SJCRH30 (cell line): ENCODE data around the gene GPHN. TPM values are rescaled to one million over a fixed set of nuclear protein-coding genes. Genes with fewer than 3 reads are reported as not detected.

Source experiments
- DNase-seq, 2 experiments: peaks; one replicate each; pipeline ENCODE4 v3.0.0-alpha.2; 2015 to 2020
- H3K27ac ChIP-seq: fragments of 250-450 bp; sonication (Bioruptor Pico); 2 replicates; pipeline ENCODE4 v1.5.1; 2020; ENCODE audit warnings: mild to moderate bottlenecking, moderate library complexity
- H3K27me3 ChIP-seq: fragments of 250-450 bp; sonication (Bioruptor Pico); 2 replicates; pipeline ENCODE4 v1.5.1; 2020; ENCODE audit warnings: mild to moderate bottlenecking, moderate library complexity
- H3K36me3 ChIP-seq: fragments of 250-450 bp; sonication (Bioruptor Pico); 2 replicates; pipeline ENCODE4 v1.5.1; 2020; ENCODE audit warnings: mild to moderate bottlenecking, moderate library complexity
- H3K4me1 ChIP-seq: fragments of 250-450 bp; sonication (Bioruptor Pico); 2 replicates; pipeline ENCODE4 v1.5.1; 2020; ENCODE audit warnings: mild to moderate bottlenecking, moderate library complexity
- H3K4me3 ChIP-seq: fragments of 250-450 bp; sonication (Bioruptor Pico); 2 replicates; pipeline ENCODE4 v1.5.1; 2020; ENCODE audit warnings: mild to moderate bottlenecking, moderate library complexity
- H3K9me3 ChIP-seq: fragments of 250-450 bp; sonication (Bioruptor Pico); replicated peaks from 2 replicates; pipeline ENCODE4 v1.5.1; 2020; ENCODE audit warnings: mild to moderate bottlenecking, moderate library complexity
- total RNA-seq: library from RNA; depleted of rRNA; stranded (reverse); fragments of >200 nt; shearing (Covaris generic); gene quantifications from 2 replicates; pipeline ENCODE4 v1.2.3, GENCODE V29; 2014

Gene GPHN
- total RNA-seq, 1 experiment from 2014 or later = 29.6 TPM

DNA sequence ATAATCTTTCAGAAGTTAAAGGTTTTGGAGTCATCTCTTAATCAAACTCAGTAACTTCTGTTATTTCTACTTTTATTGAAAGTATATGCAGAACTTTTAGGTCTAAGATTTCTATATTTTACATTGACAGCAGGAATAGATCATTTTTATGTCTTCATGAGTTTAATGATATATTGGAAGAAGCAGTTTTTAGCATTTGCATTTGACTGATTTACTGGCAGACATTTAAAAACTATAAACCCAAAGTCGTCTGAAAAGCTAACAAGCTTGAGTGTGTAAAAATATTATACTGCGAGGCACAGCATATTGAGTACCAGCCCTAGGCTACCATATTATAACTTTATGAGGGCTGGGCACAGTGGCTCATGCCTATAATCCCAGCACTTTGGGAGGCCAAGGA, 467.3 kb downstream of the GPHN start:
- H3K27me3 ChIP-seq = no peaks in the 10 kb centered on the region
- no peak for DNase-seq
- H3K4me3 ChIP-seq = no peak overlapping the region
- no peaks in the 10 kb centered on the region; the same call in 1 of the 2 replicates for H3K9me3 ChIP-seq
- no peaks in the 10 kb centered on the region for H3K36me3 ChIP-seq
- no peak overlapping the region for H3K27ac ChIP-seq
- H3K4me1 ChIP-seq = no peaks in the 10 kb centered on the region

DNA sequence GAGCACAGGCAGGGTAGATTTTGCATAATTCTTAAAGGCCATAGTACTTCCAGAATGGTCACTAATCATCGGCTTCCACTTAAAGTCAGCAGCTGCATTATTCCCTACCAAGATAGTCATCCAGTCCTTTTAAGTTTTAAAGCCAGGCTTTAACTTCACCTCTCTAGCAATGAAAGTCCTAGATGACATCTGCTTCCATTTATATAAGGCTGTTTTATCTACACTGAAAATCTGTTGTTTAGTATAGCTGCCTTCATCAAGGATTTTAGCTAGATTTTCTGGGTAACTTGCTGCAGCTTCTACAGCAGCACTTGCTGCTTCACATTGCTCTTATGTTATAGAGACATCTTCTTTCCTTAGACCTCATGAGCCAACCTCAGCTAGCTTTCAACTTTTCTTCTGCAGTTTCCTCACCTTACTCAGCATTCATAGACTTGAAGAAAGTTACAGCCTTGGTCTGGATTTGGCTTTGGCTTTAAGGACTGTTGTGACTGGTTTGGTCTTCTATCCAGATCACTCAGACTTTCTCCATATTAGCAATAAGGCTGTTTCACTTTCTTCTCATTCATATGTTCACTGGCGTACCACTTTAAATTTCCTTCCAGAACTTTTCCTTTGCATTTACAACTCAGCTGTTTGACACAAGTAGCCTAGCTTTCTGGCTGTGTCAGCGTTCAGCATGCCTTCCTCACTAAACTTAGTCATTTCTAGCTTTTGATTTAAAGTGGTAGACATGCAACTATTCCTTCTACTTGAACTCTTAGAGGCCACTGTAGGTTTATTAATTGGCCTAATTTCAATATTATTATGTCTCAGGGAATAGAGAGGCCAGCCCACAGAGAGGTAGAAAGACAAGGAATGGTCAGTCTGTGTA, 471.4 kb downstream of the GPHN start:
- no peak for DNase-seq
- Histone ChIP-seq H3K27me3 (no peaks in the 10 kb centered on the region), H3K4me3 (no peak overlapping the region)

DNA sequence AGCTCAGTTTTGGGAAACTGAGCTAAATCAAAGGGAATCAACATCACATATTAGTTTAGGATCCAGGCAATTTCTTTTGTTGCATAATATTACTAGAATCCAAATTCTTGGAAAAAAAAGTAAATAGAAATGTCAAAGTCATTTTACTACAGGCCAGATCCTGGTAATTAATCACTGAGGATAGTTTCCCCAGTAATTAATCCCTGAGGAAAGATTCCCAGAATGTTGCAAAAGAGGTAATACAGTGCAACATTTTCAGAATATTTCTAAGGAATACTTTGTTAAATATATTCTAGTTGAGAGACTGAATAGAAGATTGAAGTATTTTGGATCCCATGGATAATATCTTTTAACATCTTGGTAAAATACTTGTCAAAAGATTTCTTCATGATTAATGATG, 474.3 kb downstream of the GPHN start:
- H3K4me3 ChIP-seq = no peak overlapping the region
- no peaks in the 10 kb centered on the region for H3K9me3 ChIP-seq
- H3K27ac ChIP-seq = no peak overlapping the region
- DNase-seq = no peak
- no peaks in the 10 kb centered on the region; the same call in 1 of the 2 replicates for H3K36me3 ChIP-seq
- no peaks in the 10 kb centered on the region for H3K4me1 ChIP-seq
- no peaks in the 10 kb centered on the region for H3K27me3 ChIP-seq

More for the DNA sequence above, 471.4 kb downstream of the GPHN start:
- Histone ChIP-seq H3K9me3 (no peaks in the 10 kb centered on the region), H3K36me3 (no peaks in the 10 kb centered on the region; the same call in 1 of the 2 replicates), H3K27ac (no peak overlapping the region), H3K4me1 (no peaks in the 10 kb centered on the region)

DNA sequence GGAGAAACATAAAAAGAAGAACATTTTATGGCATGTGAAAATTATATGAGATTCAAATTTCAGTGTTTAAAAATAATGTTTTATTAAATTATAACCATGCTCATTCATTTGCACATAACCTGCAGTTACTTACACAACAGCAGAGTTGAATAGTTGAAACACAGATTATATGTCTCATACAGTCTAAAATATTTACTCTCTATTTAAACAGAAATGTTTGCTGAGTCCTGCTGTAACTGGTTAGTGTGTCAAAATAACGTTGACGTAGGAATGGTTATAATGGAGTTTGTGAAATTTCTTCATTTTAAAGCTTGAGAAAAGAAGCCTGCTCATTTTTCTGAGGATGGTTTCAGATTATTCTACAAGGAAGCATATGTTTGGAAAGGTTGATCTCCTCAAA, 484.8 kb downstream of the GPHN start:
- H3K9me3 ChIP-seq = no peaks in the 10 kb centered on the region
- H3K27ac ChIP-seq = no peak overlapping the region
- no peak overlapping the region for H3K4me3 ChIP-seq
- H3K27me3 ChIP-seq = no peaks in the 10 kb centered on the region
- no peaks in the 10 kb centered on the region for H3K4me1 ChIP-seq
- DNase-seq = no peak
- H3K36me3 ChIP-seq = peaks cover 2% of the 10 kb centered on the region; the same call in 1 of the 2 replicates

DNA sequence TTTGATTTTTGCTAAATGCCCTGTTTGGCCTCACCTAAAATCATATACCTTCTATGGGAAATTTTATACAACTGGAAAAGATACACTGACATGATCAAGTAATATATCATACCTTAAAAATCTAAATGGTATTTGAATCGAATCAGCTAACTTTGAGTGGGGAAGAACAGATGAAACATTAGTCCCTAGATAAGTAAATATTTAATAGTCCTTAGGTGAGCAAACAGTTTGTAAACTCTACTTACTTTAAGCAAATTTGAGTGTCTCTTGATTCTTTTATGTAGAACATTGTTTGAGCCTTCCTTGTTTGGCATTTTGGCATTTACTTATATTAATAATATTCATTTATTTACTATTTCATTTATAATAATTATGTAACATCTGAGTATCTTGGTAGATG, 485.6 kb downstream of the GPHN start:
- H3K4me3 ChIP-seq = no peak overlapping the region
- peaks cover 2% of the 10 kb centered on the region; the same call in 1 of the 2 replicates for H3K36me3 ChIP-seq
- no peaks in the 10 kb centered on the region for H3K4me1 ChIP-seq
- H3K9me3 ChIP-seq = no peaks in the 10 kb centered on the region
- no peaks in the 10 kb centered on the region for H3K27me3 ChIP-seq
- no peak overlapping the region for H3K27ac ChIP-seq
- no peak for DNase-seq

DNA sequence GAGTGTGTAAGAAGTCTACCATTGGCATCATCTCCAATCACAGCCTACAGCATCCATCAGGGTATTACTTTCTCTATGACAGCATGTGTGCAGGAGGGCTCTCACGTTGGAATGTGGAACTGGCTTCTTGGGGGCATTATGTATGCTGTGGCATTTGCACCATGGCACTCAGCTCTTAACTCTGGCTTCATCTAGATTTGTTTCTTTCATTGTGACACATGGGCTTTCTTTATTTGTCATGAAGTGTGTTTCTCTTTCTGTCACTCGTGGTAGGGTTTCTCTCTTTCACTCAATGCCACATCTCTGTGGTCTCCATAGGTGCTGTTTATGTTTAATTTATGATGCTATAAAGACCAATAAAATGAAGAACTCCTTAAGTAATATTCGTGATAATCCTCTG, 490.1 kb downstream of the GPHN start:
- Histone ChIP-seq H3K36me3 (no peaks in the 10 kb centered on the region), H3K27ac (no peak overlapping the region), H3K4me1 (no peaks in the 10 kb centered on the region), H3K27me3 (no peaks in the 10 kb centered on the region), H3K4me3 (no peak overlapping the region), H3K9me3 (no peaks in the 10 kb centered on the region)
- no peak for DNase-seq

DNA sequence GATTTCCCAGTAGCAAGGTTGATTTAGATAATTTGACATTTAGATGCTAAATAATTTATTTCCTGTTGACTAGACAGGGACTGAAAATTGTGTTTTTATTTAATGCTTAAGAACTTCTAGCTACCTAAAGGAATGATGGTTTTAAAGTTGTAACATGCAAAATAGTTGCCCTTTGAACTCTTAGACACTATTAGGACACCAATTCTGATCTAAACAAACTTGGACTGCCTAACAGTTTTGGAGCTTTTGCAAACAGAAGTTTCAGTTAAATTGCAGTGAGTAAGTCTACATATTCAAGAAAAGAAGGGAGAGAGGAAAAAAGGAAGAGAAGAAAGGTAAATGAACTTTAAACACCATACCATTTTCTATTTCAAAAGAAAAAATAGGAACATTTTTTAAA, 492.0 kb downstream of the GPHN start:
- H3K9me3 ChIP-seq = no peaks in the 10 kb centered on the region
- DNase-seq = no peak
- H3K4me3 ChIP-seq = no peak overlapping the region
- no peaks in the 10 kb centered on the region for H3K36me3 ChIP-seq
- no peaks in the 10 kb centered on the region for H3K27me3 ChIP-seq
- no peak overlapping the region for H3K27ac ChIP-seq
- no peaks in the 10 kb centered on the region for H3K4me1 ChIP-seq

DNA sequence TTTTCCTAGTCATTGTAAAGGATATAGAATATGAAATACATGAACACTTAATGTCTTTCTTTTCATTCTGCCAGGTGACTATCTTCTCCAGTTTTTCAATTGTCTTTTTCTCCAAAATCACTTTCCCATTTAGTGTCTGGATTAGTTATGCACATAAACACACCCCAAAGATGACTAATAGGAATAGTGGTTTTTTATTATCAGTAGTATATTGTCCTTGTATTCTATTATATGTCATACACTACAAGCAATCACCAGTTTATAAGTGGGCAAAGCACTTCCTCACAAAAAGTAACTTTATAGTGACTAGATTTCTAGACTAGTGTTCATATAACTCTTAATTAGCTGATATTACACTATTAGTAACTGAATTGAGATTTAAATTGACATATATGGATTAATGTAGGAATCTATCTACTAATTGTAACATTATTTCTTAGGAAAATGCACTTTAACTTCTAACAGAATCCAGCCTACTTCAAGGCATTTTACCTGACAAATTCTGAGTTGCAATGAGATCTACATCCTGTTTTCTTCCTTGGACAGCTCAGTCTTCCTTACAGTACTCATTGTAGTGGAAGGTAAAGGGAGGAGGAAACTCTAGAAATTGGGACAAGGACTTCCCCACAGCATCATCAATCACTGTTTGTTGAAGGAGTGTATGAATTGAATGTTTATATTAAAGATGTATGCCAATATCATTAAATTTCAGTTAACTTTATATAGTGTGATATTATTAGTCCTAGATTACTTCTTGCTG, 495.2 kb downstream of the GPHN start:
- Histone ChIP-seq H3K27ac (no peak overlapping the region), H3K9me3 (no peaks in the 10 kb centered on the region), H3K4me3 (no peak overlapping the region), H3K4me1 (no peaks in the 10 kb centered on the region), H3K27me3 (no peaks in the 10 kb centered on the region), H3K36me3 (no peaks in the 10 kb centered on the region)
- DNase-seq = no peak

DNA sequence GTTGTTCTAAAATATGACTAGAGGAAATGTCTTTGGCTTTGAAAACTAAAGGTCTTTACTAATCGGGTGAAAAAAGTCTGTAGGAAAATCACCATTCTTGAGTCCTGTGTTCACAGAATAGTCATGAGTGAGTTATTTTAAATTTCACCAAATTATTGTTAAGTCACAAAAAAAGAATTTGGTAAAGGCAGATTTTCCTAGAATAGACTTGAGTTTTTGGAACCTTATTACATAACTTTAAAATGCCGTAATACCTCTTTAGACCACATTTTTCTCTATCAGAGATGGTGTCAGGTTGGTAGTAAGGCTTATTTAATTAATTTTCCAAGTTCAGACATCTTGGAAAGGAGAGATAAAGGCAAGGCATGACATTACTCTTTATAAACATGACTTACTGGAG, 496.6 kb downstream of the GPHN start:
- H3K4me3 ChIP-seq = no peak overlapping the region
- no peak for DNase-seq
- no peak overlapping the region for H3K27ac ChIP-seq
- no peaks in the 10 kb centered on the region for H3K4me1 ChIP-seq
- no peaks in the 10 kb centered on the region for H3K9me3 ChIP-seq
- no peaks in the 10 kb centered on the region for H3K27me3 ChIP-seq
- H3K36me3 ChIP-seq = no peaks in the 10 kb centered on the region

DNA sequence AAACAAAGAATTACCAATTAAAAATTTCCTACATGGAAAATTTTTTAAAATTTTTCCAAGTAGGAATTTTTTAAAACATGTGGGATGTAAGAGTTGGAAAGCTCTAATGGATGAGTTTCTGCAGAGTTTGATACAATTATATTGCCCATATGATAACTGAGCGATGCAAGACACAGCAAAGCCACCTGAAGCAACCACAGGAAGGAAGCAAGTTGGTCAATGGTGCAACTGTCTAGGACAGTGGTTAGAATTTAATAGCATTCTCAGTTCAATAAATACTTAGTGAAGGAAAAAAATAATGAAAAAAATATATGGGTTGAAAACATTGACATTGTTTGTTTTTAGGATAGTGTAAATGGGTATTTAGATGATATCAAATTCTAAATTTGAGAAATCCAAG, 502.7 kb downstream of the GPHN start:
- Histone ChIP-seq H3K27me3 (no peaks in the 10 kb centered on the region), H3K27ac (no peak overlapping the region)

DNA sequence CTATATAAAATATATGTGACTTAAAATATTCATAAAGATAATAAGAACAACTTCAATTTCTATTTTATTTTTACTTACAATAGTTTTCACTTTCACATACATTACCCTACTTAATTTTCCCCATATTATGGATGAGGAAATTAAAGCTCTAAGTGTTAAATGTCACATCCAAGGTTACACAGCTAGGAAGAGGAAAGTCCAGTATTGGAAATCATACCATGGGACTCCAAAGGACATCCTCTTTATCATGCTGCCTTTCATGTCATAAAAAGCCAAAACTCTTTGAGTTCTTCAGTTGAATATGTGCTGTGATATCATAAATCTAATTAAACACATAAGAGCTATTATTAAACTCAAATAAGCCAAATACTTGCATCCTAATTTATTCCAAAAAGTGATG, 508.9 kb downstream of the GPHN start:
- H3K9me3 ChIP-seq = no peaks in the 10 kb centered on the region
- 0 out of 2 replicates have a peak, but pooled peaks cover 2% of the 10 kb centered on the region for H3K36me3 ChIP-seq
- H3K27me3 ChIP-seq = no peaks in the 10 kb centered on the region
- no peaks in the 10 kb centered on the region for H3K4me1 ChIP-seq
- no peak overlapping the region for H3K27ac ChIP-seq
- no peak overlapping the region for H3K4me3 ChIP-seq
- DNase-seq = no peak

More for the DNA sequence above, 502.7 kb downstream of the GPHN start:
- DNase-seq = no peak
- Histone ChIP-seq H3K36me3 (0 out of 2 replicates have a peak, but pooled peaks cover 2% of the 10 kb centered on the region), H3K4me3 (no peak overlapping the region), H3K9me3 (no peaks in the 10 kb centered on the region), H3K4me1 (no peaks in the 10 kb centered on the region)

DNA sequence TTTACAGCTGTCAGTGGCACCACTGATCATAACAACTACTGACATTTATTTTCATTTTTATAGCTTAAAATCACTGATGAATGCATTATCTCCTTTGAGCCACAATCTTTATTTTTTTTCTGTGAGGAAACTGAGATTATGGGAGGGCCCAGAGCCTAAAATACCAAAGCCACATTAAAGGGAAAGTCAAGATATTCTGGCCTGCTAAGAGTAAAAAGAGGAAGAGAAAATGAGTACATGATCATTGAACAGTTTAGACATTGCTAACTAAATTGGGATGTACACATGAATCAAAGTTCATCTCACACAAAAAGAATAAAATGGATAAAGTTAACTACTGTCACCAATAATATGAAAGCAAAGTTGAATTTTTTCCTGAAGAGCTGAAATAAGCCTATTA, 510.8 kb downstream of the GPHN start:
- Histone ChIP-seq H3K27ac (no peak overlapping the region), H3K36me3 (0 out of 2 replicates have a peak, but pooled peaks cover 2% of the 10 kb centered on the region), H3K4me3 (no peak overlapping the region), H3K9me3 (no peaks in the 10 kb centered on the region), H3K4me1 (no peaks in the 10 kb centered on the region), H3K27me3 (no peaks in the 10 kb centered on the region)
- no peak for DNase-seq

DNA sequence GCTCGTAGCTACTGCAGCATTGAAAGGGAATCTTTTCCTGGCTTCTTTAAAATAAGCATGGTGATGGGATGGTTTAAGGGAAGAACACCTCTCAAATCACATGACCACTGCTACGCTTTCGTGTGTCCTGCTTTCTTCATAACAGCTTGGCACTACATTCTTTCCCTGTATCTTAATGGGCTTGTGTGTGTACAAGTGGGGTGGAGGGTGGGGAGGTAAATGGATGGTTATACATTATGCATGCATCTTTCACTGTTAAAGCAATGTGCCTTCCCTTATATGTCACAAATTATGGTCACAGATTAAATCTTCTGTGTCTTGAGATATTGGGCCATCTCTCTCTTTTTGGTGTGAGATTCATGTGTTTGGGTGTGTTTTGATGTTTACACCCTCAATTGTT, 511.8 kb downstream of the GPHN start:
- no peaks in the 10 kb centered on the region for H3K4me1 ChIP-seq

DNA sequence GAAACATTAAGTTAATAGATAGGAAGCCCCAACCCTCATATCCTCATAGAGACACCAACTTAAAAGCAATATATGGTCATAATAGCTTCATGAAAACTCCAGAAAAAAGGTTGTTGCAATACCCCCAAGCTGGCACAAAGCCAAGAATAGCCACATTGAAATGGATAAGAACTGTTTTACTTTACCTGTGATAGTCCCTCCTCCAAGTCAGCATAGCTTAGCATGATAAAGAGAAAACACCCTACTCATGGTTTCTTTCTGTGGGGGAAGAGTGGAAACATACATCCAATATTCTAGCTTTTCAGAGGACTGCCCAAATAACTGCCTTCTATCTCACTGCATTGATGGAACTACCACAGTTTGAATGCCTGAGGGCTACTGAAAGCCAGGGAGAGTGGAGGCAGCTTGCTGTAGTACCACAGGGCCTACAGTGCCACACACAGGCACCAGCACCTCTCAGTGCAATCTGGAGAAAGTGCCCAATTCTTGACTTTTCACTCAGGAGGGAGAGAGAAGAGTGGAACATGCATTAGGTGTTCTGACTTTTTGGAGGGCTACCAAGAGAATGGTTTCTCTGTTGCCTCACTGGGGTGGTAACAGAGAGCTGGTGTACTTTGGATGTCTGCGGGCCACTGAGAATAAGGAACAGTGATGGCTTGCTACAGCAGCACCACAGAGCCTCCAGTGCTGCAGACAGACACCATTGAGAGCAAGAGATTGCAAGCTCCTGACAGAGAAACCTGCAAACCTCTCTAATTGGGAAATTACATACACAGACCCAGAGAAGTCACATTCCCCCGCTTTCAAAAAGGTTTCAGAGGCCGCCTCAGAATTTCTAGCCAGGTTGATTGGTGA, 524.2 kb downstream of the GPHN start:
- no peak overlapping the region for H3K4me3 ChIP-seq

More for the DNA sequence above, 511.8 kb downstream of the GPHN start:
- 0 out of 2 replicates have a peak, but pooled peaks cover 2% of the 10 kb centered on the region for H3K36me3 ChIP-seq
- no peak overlapping the region for H3K27ac ChIP-seq
- no peaks in the 10 kb centered on the region for H3K27me3 ChIP-seq
- H3K4me3 ChIP-seq = no peak overlapping the region
- DNase-seq = no peak
- H3K9me3 ChIP-seq = no peaks in the 10 kb centered on the region

More for the DNA sequence above, 524.2 kb downstream of the GPHN start:
- Histone ChIP-seq H3K27me3 (no peaks in the 10 kb centered on the region), H3K27ac (no peak overlapping the region), H3K36me3 (peaks cover 3% of the 10 kb centered on the region; the same call in 1 of the 2 replicates), H3K4me1 (no peaks in the 10 kb centered on the region), H3K9me3 (0 out of 2 replicates have a peak, but pooled peaks cover 4% of the 10 kb centered on the region)
- DNase-seq = no peak
